ENCODE results near the gene DEPDC1B.

DNA sequence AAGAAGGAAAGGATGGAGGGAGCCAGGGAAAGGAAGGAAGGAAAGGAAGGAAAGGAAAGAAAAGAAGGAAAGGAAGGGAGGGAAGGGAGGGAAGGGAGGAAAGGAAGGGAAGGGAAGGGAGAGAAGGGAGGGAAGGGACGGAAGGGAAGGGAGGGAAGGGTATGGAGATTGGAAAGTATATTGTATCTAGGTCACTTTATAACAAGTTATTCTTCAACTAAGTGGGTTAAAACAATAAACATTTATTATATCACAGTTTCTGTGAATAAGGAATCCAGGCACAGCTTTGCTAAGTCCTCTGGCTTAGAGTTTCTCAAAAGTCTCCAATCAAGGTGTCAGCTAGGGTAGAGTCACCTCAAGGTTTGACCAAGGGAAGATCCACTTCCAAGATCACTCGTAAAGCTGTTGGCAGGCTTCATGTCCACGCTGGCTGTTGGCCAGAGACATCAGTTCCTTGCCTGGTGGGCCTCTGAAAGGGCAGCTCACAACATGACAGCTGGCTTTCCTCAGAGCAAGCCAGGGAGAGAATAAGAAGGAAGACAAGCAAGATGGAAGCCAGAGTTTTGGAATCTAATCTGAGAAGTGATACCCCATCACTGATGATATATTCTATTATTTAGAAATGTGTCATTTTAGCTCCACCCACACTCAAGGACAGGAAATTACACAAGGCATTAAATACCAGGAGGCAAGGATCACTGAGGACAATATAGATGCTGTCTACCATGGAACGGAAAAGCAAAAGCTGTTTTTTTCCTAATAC, 105.1 kb downstream of the DEPDC1B start:
- TF ChIP-seq, protein P1, sequence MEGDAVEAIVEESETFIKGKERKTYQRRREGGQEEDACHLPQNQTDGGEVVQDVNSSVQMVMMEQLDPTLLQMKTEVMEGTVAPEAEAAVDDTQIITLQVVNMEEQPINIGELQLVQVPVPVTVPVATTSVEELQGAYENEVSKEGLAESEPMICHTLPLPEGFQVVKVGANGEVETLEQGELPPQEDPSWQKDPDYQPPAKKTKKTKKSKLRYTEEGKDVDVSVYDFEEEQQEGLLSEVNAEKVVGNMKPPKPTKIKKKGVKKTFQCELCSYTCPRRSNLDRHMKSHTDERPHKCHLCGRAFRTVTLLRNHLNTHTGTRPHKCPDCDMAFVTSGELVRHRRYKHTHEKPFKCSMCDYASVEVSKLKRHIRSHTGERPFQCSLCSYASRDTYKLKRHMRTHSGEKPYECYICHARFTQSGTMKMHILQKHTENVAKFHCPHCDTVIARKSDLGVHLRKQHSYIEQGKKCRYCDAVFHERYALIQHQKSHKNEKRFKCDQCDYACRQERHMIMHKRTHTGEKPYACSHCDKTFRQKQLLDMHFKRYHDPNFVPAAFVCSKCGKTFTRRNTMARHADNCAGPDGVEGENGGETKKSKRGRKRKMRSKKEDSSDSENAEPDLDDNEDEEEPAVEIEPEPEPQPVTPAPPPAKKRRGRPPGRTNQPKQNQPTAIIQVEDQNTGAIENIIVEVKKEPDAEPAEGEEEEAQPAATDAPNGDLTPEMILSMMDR (IDR thresholded peaks at IDR 0.05) = no peak
- no peak for TF ChIP-seq POLR2A (IDR thresholded peaks at IDR 0.05)
